ENCODE results near the gene PPM1H. TPM values are rescaled to one million over a fixed set of nuclear protein-coding genes. Genes with fewer than 3 reads are reported as not detected.

The PPM1H gene
- polyA plus RNA-seq, 1 of the 3 experiments (the other 2 are of a cell fraction): 0.13 TPM

- H3K4me1 ChIP-seq (ENCODE audit: control insufficient read depth in 1 of 2, insufficient read depth in 2 of 2, low read depth in 1 of 2, low read length in 1 of 2): peaks cover 10 to 40% of the 10 kb centered on the region in 2 experiments; a peak in 3 of 4 replicates
- H3K27ac ChIP-seq (ENCODE audit: low read depth in 2 of 2, low read length in 1 of 2): no peak overlapping the region
- no peaks in the 10 kb centered on the region for H4K20me1 ChIP-seq (ENCODE audit: insufficient read depth)
- no peak overlapping the region for H3K4me2 ChIP-seq
- H3K79me2 ChIP-seq (ENCODE audit: insufficient read depth): no peaks in the 10 kb centered on the region
- no peaks in the 10 kb centered on the region for H3K9me2 ChIP-seq
- H3K4me3 ChIP-seq (ENCODE audit: low read depth in 2 of 2, low read length in 1 of 2): no peak overlapping the region
- no peak overlapping the region for H3K9ac ChIP-seq
- no peak for DNase-seq
- H3F3A ChIP-seq (replicated peaks; ENCODE audit: insufficient read depth): peaks cover 26% of the 10 kb centered on the region
- ChIA-PET POLR2A (no interaction called here), CTCF (interaction anchor here (1.2 to 3.0 kb wide), 5 partner anchors 9 to 352 kb away, joined by 3 to 18 read pairs (median 9); no protein-coding TSS in a partner anchor)
- no peaks in the 10 kb centered on the region for H3K36me3 ChIP-seq (replicated peaks in 1 of 2; ENCODE audit: control insufficient read depth in 1 of 2, insufficient read depth in 2 of 2, low read length in 1 of 2)
- no peak for TF ChIP-seq SMC3 (IDR thresholded peaks at IDR 0.05; ENCODE audit: low read depth, low read length)
- no peak for TF ChIP-seq GABPA (IDR thresholded peaks at IDR 0.05; ENCODE audit: low read depth)
- no peak for TF ChIP-seq FOXJ3 (CRISPR knock-in tag; IDR thresholded peaks at IDR 0.05)
- WGBS (ENCODE audit: low lambda C conversion rate): 97% methylated on average over 3 of the region's 3 CpGs
- no peak overlapping the region for H2AFZ ChIP-seq (ENCODE audit: low read depth)
- H3K27me3 ChIP-seq (ENCODE audit: insufficient read depth): no peaks in the 10 kb centered on the region
- H3K9me3 ChIP-seq: no peaks in the 10 kb centered on the region
Observed at GRCh38 chr12:62789851-62790250, 145.1 kb downstream of the PPM1H start.

- peak overlapping the region in 1 of 2 experiments; percentile 90; a peak in 1 of 4 replicates for H3K27ac ChIP-seq (ENCODE audit: low read depth in 2 of 2, low read length in 1 of 2)
Observed at GRCh38 chr12:62787611-62788010, 147.3 kb downstream of the PPM1H start.

More at GRCh38 chr12:62787611-62788010, 147.3 kb downstream of the PPM1H start:
- no peaks in the 10 kb centered on the region for H4K20me1 ChIP-seq (ENCODE audit: insufficient read depth)
- ChIA-PET CTCF (interaction anchor here (1.4 to 1.6 kb wide), 2 partner anchors 25 to 206 kb away, joined by 4 to 5 read pairs; no protein-coding TSS in a partner anchor), POLR2A (no interaction called here)
- H3K9me3 ChIP-seq: no peaks in the 10 kb centered on the region
- H3K4me3 ChIP-seq (ENCODE audit: low read depth in 2 of 2, low read length in 1 of 2): no peak overlapping the region
- H3K9ac ChIP-seq: no peak overlapping the region
- H3K79me2 ChIP-seq (ENCODE audit: insufficient read depth): no peaks in the 10 kb centered on the region
- no peak for TF ChIP-seq RXRA (IDR thresholded peaks at IDR 0.05; ENCODE audit: borderline replicate concordance, low read depth)
- TF ChIP-seq GABPA (IDR thresholded peaks at IDR 0.05; ENCODE audit: low read depth): no peak
- TF ChIP-seq MXI1 (IDR thresholded peaks at IDR 0.05; ENCODE audit: low read depth, low read length): no peak
- TF ChIP-seq, protein P1, sequence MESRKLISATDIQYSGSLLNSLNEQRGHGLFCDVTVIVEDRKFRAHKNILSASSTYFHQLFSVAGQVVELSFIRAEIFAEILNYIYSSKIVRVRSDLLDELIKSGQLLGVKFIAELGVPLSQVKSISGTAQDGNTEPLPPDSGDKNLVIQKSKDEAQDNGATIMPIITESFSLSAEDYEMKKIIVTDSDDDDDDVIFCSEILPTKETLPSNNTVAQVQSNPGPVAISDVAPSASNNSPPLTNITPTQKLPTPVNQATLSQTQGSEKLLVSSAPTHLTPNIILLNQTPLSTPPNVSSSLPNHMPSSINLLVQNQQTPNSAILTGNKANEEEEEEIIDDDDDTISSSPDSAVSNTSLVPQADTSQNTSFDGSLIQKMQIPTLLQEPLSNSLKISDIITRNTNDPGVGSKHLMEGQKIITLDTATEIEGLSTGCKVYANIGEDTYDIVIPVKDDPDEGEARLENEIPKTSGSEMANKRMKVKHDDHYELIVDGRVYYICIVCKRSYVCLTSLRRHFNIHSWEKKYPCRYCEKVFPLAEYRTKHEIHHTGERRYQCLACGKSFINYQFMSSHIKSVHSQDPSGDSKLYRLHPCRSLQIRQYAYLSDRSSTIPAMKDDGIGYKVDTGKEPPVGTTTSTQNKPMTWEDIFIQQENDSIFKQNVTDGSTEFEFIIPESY (IDR thresholded peaks at IDR 0.05; ENCODE audit: borderline replicate concordance, low read depth): no peak
- TF ChIP-seq NFIC (IDR thresholded peaks at IDR 0.05; ENCODE audit: borderline replicate concordance): no peak
- TF ChIP-seq, protein P2, sequence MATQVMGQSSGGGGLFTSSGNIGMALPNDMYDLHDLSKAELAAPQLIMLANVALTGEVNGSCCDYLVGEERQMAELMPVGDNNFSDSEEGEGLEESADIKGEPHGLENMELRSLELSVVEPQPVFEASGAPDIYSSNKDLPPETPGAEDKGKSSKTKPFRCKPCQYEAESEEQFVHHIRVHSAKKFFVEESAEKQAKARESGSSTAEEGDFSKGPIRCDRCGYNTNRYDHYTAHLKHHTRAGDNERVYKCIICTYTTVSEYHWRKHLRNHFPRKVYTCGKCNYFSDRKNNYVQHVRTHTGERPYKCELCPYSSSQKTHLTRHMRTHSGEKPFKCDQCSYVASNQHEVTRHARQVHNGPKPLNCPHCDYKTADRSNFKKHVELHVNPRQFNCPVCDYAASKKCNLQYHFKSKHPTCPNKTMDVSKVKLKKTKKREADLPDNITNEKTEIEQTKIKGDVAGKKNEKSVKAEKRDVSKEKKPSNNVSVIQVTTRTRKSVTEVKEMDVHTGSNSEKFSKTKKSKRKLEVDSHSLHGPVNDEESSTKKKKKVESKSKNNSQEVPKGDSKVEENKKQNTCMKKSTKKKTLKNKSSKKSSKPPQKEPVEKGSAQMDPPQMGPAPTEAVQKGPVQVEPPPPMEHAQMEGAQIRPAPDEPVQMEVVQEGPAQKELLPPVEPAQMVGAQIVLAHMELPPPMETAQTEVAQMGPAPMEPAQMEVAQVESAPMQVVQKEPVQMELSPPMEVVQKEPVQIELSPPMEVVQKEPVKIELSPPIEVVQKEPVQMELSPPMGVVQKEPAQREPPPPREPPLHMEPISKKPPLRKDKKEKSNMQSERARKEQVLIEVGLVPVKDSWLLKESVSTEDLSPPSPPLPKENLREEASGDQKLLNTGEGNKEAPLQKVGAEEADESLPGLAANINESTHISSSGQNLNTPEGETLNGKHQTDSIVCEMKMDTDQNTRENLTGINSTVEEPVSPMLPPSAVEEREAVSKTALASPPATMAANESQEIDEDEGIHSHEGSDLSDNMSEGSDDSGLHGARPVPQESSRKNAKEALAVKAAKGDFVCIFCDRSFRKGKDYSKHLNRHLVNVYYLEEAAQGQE (IDR thresholded peaks at IDR 0.05; ENCODE audit: low read depth, low read length): no peak
- TF ChIP-seq FOXJ3 (CRISPR knock-in tag; IDR thresholded peaks at IDR 0.05): no peak
- no peak for TF ChIP-seq CHD2 (IDR thresholded peaks at IDR 0.05; ENCODE audit: low read length, partially characterized antibody)
- no peak for TF ChIP-seq TAF1 (IDR thresholded peaks at IDR 0.05; ENCODE audit: borderline replicate concordance, low read depth, low read length)
- no peak for TF ChIP-seq EP300 (IDR thresholded peaks at IDR 0.05; ENCODE audit: borderline replicate concordance in 1 of 2, low read depth in 1 of 2, low read length in 1 of 2)
- TF ChIP-seq SIN3A (IDR thresholded peaks at IDR 0.05; ENCODE audit: borderline replicate concordance, low read depth, low read length): no peak
- no peak for TF ChIP-seq POLR2AphosphoS5 (IDR thresholded peaks at IDR 0.05; ENCODE audit: low read depth, low read length)
- no peak for TF ChIP-seq TCF12 (IDR thresholded peaks at IDR 0.05)
- TF ChIP-seq TEAD4 (IDR thresholded peaks at IDR 0.05; ENCODE audit: borderline replicate concordance, insufficient read depth): no peak
- TF ChIP-seq, protein P3, sequence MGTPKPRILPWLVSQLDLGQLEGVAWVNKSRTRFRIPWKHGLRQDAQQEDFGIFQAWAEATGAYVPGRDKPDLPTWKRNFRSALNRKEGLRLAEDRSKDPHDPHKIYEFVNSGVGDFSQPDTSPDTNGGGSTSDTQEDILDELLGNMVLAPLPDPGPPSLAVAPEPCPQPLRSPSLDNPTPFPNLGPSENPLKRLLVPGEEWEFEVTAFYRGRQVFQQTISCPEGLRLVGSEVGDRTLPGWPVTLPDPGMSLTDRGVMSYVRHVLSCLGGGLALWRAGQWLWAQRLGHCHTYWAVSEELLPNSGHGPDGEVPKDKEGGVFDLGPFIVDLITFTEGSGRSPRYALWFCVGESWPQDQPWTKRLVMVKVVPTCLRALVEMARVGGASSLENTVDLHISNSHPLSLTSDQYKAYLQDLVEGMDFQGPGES (IDR thresholded peaks at IDR 0.05; ENCODE audit: low read depth, low read length): no peak
- 14% methylated on average over 4 of the region's 4 CpGs for WGBS (ENCODE audit: low lambda C conversion rate)
- H3K4me2 ChIP-seq: 0 out of 2 replicates have a peak overlapping the region, but pooled peaks have one; percentile 23
- H3K36me3 ChIP-seq (replicated peaks in 1 of 2; ENCODE audit: control insufficient read depth in 1 of 2, insufficient read depth in 2 of 2, low read length in 1 of 2): no peaks in the 10 kb centered on the region
- no peaks in the 10 kb centered on the region for H3K9me2 ChIP-seq
- H2AFZ ChIP-seq (ENCODE audit: low read depth): peak overlapping the region; percentile 60; the same call in 1 of the 2 replicates
- H3F3A ChIP-seq (replicated peaks; ENCODE audit: insufficient read depth): peaks cover 33% of the 10 kb centered on the region
- peaks cover 7 to 36% of the 10 kb centered on the region in 2 experiments; a peak in 3 of 4 replicates for H3K4me1 ChIP-seq (ENCODE audit: control insufficient read depth in 1 of 2, insufficient read depth in 2 of 2, low read depth in 1 of 2, low read length in 1 of 2)
- no peaks in the 10 kb centered on the region for H3K27me3 ChIP-seq (ENCODE audit: insufficient read depth)
- DNase-seq: no peak
